Measurements from ENCODE around the gene TRAPPC5. TPM values are rescaled to one million over a fixed set of nuclear protein-coding genes. Genes with fewer than 3 reads are reported as not detected.
A peak's percentile ranks its signal among the peaks of the same experiment; 100 is the strongest.

Gene TRAPPC5
- total and polyA plus RNA-seq, 10 of the 15 experiments (the other 5 are each of a cell fraction or from before 2014, with no cell fraction given) = 4.2 to 210 (median 89.1) TPM

DNA sequence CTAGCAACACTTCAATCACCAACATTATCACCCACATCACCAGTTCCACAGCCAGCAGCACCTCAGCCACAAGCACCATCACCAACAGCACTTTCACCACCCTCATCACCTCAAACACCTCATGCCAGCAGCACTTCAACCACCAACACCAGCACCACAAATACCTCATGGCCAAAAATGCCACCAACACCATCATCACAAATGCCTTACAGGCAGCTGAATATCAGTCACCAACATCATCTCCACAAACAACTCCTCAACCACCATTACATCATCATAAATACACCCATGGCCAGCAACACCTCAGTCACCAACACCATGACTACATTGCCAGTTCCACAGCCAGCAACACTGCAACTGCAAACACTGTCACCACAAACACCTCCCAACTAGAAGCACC, 10.9 kb downstream of the TRAPPC5 start:
- ChIA-PET SMC1A (ENCODE audit: uncharacterized antibody, unreplicated experiment) (interaction anchor here (0.5 to 1.9 kb wide), 3 partner anchors 8 to 108 kb away, joined by 3 to 8 read pairs (median 4); no protein-coding TSS in a partner anchor), RAD21 (ENCODE audit: unreplicated experiment) (interaction anchor here (1.4 kb wide), 1 partner anchor 10 kb away, joined by 4 read pairs; the partner anchor contains the start of gene FCER2), CTCF (interaction anchor here (1.0 kb wide), 1 partner anchor 8 kb away, joined by 3 read pairs; no protein-coding TSS in a partner anchor), POLR2A (no interaction called here)
- 0 out of 2 replicates have a peak overlapping the region, but pooled peaks have one; percentile 1 for H3K4me3 ChIP-seq
- H3K4me1 ChIP-seq (ENCODE audit: control insufficient read depth, insufficient read depth, low read length) = peaks cover 31% of the 10 kb centered on the region
- no peak overlapping the region for H3K27ac ChIP-seq (ENCODE audit: control insufficient read depth, insufficient read depth)
- peaks cover 54% of the 10 kb centered on the region for H3K79me2 ChIP-seq (ENCODE audit: control insufficient read depth, insufficient read depth, low read length)
- no peak for TF ChIP-seq SMAD5 (IDR thresholded peaks at IDR 0.05; ENCODE audit: low read depth)
- peak; percentile 88 for TF ChIP-seq HDGF (IDR thresholded peaks at IDR 0.05)
- 0 out of 2 replicates have a peak, but pooled peaks have one; percentile 5 for TF ChIP-seq POLR2A (IDR thresholded peaks at IDR 0.05; ENCODE audit: low read depth, low read length)
- TF ChIP-seq MYB (IDR thresholded peaks at IDR 0.05; ENCODE audit: borderline replicate concordance, low read depth, low read length) = no peak
- TF ChIP-seq, protein P1, sequence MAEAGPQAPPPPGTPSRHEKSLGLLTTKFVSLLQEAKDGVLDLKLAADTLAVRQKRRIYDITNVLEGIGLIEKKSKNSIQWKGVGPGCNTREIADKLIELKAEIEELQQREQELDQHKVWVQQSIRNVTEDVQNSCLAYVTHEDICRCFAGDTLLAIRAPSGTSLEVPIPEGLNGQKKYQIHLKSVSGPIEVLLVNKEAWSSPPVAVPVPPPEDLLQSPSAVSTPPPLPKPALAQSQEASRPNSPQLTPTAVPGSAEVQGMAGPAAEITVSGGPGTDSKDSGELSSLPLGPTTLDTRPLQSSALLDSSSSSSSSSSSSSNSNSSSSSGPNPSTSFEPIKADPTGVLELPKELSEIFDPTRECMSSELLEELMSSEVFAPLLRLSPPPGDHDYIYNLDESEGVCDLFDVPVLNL (IDR thresholded peaks at IDR 0.05; ENCODE audit: low read depth, low read length) = no peak
- TF ChIP-seq GATAD2B (conservative IDR thresholded peaks at IDR 0.05; ENCODE audit: low read depth) = no peak
- no peak for TF ChIP-seq PML (IDR thresholded peaks at IDR 0.05; ENCODE audit: low read length)
- TF ChIP-seq, protein P2, sequence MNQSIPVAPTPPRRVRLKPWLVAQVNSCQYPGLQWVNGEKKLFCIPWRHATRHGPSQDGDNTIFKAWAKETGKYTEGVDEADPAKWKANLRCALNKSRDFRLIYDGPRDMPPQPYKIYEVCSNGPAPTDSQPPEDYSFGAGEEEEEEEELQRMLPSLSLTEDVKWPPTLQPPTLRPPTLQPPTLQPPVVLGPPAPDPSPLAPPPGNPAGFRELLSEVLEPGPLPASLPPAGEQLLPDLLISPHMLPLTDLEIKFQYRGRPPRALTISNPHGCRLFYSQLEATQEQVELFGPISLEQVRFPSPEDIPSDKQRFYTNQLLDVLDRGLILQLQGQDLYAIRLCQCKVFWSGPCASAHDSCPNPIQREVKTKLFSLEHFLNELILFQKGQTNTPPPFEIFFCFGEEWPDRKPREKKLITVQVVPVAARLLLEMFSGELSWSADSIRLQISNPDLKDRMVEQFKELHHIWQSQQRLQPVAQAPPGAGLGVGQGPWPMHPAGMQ (IDR thresholded peaks at IDR 0.05; ENCODE audit: borderline replicate concordance) = peak; percentile 48; the same call in 1 of the 2 replicates
- TF ChIP-seq CBX3 (IDR thresholded peaks at IDR 0.05; ENCODE audit: borderline replicate concordance, low read depth) = no peak
- TF ChIP-seq ATF7 (IDR thresholded peaks at IDR 0.05; ENCODE audit: low read depth) = peak; percentile 94
- TF ChIP-seq, protein P3, sequence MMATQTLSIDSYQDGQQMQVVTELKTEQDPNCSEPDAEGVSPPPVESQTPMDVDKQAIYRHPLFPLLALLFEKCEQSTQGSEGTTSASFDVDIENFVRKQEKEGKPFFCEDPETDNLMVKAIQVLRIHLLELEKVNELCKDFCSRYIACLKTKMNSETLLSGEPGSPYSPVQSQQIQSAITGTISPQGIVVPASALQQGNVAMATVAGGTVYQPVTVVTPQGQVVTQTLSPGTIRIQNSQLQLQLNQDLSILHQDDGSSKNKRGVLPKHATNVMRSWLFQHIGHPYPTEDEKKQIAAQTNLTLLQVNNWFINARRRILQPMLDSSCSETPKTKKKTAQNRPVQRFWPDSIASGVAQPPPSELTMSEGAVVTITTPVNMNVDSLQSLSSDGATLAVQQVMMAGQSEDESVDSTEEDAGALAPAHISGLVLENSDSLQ (IDR thresholded peaks at IDR 0.05) = peak; percentile 28; the same call in 1 of the 2 replicates
- peak in 1 of 2 experiments; percentile 9; a peak in 1 of 4 replicates for TF ChIP-seq BHLHE40 (IDR thresholded peaks at IDR 0.05; ENCODE audit: borderline replicate concordance in 1 of 2, low read depth in 2 of 2, low read length in 1 of 2)
- no peak for ATAC-seq
- H3K36me3 ChIP-seq (ENCODE audit: control insufficient read depth in 2 of 2, insufficient read depth in 2 of 2, low read length in 1 of 2) = peaks cover 17 to 29% of the 10 kb centered on the region in 2 experiments; a peak in 3 of 4 replicates
- intact Hi-C loops (cut with micrococcal nuclease; ENCODE audit: unreplicated experiment) = loop anchor here (5.0 kb wide), 1 partner anchor 61 kb away; no protein-coding TSS in a partner anchor
- in situ Hi-C loops (cut with MboI) = no loop called here
- no peak overlapping the region for H3K9ac ChIP-seq (ENCODE audit: control insufficient read depth, insufficient read depth, low read length)
- H3K27me3 ChIP-seq (replicated peaks in 1 of 2; ENCODE audit: control insufficient read depth in 2 of 2, insufficient read depth in 2 of 2, low read length in 1 of 2) = no peaks in the 10 kb centered on the region
- peaks cover 5% of the 10 kb centered on the region; the same call in 1 of the 3 replicates for H3K9me3 ChIP-seq (replicated peaks; ENCODE audit: control insufficient read depth, insufficient read depth, low read length)
- no peak for DNase-seq (ENCODE audit: low read depth, low spot score)
- H2AFZ ChIP-seq (ENCODE audit: control insufficient read depth, low read depth, low read length) = no peak overlapping the region
- H3K4me2 ChIP-seq (ENCODE audit: control insufficient read depth, insufficient read depth) = peak overlapping the region; percentile 45
- BruUV-seq (replicated peaks) = no TSS peak
- FAIRE-seq = no peak
- peaks cover 2% of the 10 kb centered on the region; the same call in 1 of the 2 replicates for H4K20me1 ChIP-seq (ENCODE audit: control insufficient read depth, insufficient read depth)

Data from GM12878 (cell line).